KG1 (cell line): ENCODE measurements around the gene TNNT1.

ENCODE experiments used
- DNase-seq: peaks from one replicate; lab custom pipeline; 2025; lab: John Stamatoyannopoulos, UW

The TNNT1 gene

GRCh38 chr19:55141696-55142095, 7.3 kb downstream of the TNNT1 start:
- DNase-seq = no peak

DNA sequence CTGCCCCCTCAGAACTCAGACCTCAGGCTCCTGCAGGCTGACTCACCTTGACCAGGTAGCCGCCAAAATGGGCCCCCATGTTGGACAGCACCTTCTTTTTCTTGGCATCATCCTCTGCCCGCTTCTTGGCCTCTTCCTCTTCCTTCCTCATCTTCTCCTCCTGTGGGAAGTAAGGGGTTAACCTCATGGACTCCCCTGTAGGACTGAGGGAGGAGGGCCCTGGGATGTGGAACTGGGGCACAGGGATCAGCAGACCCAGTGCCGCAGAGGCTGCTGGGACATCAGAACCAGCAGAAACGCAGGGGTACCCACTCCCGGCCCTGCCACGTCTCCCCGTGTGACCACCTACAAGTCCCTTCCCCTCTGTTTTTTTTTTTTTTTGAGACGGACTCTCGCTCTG, 11.1 kb downstream of the TNNT1 start:
- DNase-seq = no peak

- DNase-seq = no peak
These were observed 12.5 kb downstream of the TNNT1 start for GRCh38 chr19:55136399-55137102.

DNA sequence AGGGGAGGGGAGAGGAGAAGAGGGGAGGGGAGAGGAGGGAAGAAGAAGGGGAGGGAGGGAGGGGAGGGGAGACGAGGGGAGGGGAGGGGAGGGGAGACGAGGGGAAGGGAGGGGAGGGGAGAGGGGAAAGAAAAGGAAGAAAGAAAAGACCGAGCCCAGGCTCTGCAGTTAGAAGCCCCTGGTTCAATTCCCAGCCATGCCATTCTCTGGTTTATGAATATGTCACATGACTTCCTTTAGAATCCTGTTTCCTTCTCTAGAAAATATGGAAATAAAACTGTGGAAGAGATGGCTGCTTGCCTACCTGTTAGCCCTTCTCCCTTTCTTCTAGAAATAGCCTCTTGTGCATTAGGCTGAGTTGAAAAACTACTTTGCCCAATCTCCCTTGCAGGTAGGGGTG, 14.3 kb downstream of the TNNT1 start:
- no peak for DNase-seq

GRCh38 chr19:55133639-55134444, 15.2 kb downstream of the TNNT1 start:
- no peak for DNase-seq

DNA sequence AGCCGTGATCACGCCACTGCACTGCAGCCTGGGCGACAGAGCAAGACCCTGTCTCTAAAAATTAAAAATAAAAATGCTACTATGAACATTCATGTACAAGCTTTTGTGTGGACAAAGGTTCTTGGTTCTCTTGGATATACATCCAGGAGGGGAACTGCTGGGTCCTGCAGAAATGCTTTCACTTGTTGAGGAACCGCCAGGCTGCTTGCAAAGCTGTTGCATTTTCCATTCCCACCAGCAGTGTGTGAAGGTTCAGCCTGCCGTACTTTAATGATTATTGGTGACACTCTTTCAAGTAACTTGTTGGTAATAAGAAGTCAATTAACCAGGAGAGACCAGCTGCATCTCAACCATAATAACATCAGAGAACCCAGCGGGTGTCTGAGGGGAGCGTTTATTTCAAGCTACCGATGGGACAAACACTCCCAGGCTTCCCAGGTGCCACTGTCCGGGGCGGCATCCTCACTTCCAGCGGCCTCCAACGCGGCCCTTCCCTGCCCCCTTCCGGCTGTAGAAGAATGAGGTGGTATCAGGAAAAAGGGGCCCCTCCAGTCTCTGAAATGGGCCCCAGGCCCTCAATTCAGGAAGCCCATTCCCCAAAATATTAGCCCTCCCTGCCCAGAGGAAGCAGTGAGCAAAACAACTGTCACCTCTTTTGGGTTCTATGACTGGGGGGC, 16.4 kb downstream of the TNNT1 start:
- DNase-seq = no peak

DNA sequence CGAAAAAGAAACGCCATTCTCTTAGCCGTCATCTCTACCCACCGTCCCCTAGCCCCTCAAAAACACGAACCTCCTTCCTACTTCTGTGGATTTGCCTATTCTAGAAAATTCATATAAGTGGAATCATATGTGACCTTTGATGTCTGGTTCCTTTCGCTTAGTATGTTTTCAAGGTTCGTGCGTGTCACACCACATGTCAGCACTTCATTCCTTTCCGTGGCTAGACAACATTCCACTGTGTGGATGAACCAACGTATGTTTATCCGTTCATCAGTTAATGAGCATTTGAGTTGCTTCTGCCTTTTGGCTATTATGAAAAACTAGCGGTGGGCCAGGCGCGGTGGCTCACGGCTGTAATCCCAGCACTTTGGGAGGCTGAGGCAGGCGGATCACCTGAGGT, 17.6 kb downstream of the TNNT1 start:
- DNase-seq = no peak

- no peak for DNase-seq
These were observed 30.0 kb downstream of the TNNT1 start for GRCh38 chr19:55119053-55119452.

GRCh38 chr19:55118401-55118991, 30.5 kb downstream of the TNNT1 start:
- DNase-seq = no peak

- DNase-seq = peak; percentile 97
These were observed 31.2 kb downstream of the TNNT1 start for GRCh38 chr19:55117663-55118391.

- no peak for DNase-seq
These were observed 31.9 kb downstream of the TNNT1 start, which contains the start of gene PPP1R12C for GRCh38 chr19:55116859-55117662. Gene PPP1R12C (minus strand): TSS chr19:55117637. CDS start chr19:55117543, 94 bp downstream.

- no peak for DNase-seq
These were observed 32.7 kb downstream of the TNNT1 start for GRCh38 chr19:55116232-55116858.

GRCh38 chr19:55115446-55116065, 33.5 kb downstream of the TNNT1 start:
- DNase-seq = no peak

GRCh38 chr19:55114566-55115145, 34.4 kb downstream of the TNNT1 start:
- DNase-seq = no peak

DNA sequence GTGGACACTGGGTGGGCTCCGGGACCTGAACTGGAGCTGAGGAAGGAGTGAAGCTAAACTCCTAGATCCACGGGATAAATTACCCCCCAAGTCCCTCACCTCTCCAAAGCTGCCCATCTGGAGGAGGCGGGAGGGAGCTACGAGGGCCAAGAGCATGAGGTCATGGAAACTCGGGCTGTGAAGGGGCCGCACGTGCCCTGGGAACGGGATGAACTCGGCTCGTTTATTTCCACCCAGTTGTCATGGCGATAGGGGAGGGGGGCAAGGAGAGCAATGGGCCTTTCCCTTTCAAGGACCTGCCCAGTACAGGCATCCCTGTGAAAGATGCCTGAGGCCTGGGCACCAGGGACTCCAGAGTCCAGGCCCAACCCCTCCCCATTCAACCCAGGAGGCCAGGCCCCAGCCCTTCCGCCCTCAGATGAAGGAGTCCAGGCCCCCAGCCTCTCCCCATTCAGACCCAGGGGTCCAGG, 35.4 kb downstream of the TNNT1 start:
- no peak for DNase-seq

DNA sequence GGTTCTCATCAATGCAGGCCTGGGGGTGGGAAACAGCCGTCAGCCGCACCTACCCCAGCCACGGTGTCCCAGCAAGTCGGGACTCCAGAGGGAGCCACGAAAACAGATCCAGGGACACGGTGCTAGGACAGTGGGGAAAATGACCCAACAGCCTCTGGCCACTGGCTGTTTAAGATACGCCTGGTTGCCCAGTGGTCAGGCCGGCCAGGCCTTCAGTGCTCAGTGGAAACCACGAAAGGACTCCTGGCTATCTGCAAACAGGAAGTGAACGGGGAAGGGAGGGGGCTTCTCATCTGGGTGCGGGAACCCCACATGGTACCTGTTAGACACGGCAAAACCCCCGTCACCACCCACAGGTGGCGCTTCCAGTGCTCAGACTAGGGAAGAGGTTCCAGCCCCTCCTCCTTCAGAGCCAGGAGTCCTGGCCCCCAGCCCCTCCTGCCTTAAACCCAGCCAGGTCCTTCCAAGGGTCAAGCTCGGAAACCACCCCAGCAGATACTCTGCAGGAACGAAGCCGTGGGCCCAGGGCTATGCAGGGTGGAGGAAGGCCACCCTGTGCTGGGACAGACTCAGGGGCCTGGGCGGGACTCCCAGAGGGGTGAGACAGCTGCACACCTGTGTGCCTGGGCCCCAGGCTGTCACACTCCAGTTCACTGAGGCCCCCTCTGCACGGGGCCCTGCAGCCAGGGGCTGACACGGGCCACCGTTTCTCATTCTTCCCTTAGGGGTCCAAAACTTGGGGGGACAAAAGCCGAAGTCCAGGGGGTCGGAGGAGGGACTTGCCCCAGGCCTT, 36.0 kb downstream of the TNNT1 start:
- no peak for DNase-seq

GRCh38 chr19:55112246-55112776, 36.7 kb downstream of the TNNT1 start:
- no peak for DNase-seq

DNA sequence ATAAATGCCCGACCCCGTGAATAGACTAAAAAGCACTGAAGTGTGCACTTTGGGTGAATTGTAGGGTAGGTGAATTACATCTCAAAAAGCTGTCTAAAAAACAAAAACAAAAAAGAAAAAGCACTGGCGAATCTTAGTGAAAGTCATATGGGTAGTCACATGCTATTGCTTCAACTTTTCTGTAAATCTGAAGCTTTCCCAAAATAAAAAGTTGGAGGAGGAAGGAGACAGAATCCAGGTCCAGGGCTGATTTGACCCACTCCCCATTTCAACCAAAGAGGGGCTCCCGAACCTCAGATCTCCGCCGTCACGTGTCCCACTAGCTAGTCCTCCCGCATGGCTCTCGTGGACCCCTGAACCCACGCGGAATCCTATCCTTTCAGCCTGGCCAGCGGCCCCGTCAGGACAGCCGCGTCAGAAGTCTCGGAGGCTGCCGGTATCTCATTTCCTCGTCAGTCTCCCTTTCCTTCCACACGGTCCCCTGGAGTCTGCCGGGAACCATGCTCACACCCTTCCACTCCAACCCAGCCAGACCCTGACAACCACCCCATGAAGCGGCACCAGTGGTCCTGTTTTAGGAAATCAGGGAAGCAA, 37.7 kb downstream of the TNNT1 start:
- DNase-seq = no peak
